AG09309 (cell line): ENCODE data around the gene FMO5.
"Not testable (repeated sequence)": the region's sequence is repeated elsewhere in the genome, so short reads cannot be mapped to it uniquely, and the experiment has no call there.

Experiments used
- DNase-seq: peaks from one replicate; pipeline ENCODE4 v3.0.0-alpha.2; 2010; ENCODE audit warnings: low read depth
- H3K4me3 ChIP-seq: 2 replicates; pipeline ENCODE4 v1.5.1; 2011; ENCODE audit warnings: mild to moderate bottlenecking, low read depth, low read length, moderate library complexity; ENCODE audit not compliant: control insufficient read depth
- TF ChIP-seq, protein P1 (sequence below): IDR thresholded peaks from 2 replicates; pipeline ENCODE4 v1.5.1; 2011; ENCODE audit warnings: mild to moderate bottlenecking, low read depth, low read length, inconsistent platforms; ENCODE audit not compliant: insufficient read depth, control insufficient read depth; ENCODE audit errors: missing control alignments

The FMO5 gene

DNA sequence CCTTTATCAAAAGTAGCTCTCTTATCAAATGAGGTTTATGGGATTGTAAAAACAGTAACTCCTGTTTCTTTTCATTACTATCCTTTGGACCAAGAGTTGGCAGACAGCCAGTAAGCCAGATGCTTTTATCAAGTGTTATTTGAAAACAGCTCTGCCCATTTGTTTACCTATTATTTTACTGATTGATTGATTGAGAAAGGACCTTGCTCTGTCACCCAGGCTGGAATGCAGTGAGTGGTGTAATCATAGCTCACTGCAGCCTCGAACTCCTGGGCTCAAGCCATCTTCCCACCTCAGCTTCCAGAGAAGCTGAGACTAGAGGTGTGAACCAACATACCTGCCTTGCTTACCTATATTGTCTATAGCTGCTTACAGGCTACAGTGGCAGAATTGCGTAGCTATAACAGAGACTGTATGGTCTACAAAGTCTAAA, 56.5 kb downstream of the FMO5 start:
- no peak for DNase-seq
- TF ChIP-seq, protein P1, sequence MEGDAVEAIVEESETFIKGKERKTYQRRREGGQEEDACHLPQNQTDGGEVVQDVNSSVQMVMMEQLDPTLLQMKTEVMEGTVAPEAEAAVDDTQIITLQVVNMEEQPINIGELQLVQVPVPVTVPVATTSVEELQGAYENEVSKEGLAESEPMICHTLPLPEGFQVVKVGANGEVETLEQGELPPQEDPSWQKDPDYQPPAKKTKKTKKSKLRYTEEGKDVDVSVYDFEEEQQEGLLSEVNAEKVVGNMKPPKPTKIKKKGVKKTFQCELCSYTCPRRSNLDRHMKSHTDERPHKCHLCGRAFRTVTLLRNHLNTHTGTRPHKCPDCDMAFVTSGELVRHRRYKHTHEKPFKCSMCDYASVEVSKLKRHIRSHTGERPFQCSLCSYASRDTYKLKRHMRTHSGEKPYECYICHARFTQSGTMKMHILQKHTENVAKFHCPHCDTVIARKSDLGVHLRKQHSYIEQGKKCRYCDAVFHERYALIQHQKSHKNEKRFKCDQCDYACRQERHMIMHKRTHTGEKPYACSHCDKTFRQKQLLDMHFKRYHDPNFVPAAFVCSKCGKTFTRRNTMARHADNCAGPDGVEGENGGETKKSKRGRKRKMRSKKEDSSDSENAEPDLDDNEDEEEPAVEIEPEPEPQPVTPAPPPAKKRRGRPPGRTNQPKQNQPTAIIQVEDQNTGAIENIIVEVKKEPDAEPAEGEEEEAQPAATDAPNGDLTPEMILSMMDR, result no peak
- no peak overlapping the region for H3K4me3 ChIP-seq

DNA sequence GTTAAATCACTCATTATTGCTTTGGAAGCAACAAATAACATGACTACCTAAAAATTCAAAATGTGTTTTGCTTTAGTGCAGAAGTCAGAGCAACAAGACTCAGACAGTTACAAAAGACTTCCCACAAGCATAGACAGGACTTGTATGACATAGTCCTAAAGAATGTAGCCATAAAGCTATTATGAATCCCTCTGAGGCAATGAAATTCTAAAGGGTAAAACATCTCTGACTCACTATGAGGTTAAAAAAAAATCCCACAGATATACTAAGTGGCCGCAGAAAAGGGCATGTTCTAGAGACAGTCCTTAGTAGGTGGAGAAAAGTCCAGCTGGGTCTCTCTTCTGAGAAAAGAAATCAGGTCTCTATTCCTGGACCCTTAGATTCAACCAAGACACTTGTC, 57.8 kb downstream of the FMO5 start:
- DNase-seq, result peak; percentile 95
- TF ChIP-seq, protein P1, result no peak
- no peak overlapping the region for H3K4me3 ChIP-seq

DNA sequence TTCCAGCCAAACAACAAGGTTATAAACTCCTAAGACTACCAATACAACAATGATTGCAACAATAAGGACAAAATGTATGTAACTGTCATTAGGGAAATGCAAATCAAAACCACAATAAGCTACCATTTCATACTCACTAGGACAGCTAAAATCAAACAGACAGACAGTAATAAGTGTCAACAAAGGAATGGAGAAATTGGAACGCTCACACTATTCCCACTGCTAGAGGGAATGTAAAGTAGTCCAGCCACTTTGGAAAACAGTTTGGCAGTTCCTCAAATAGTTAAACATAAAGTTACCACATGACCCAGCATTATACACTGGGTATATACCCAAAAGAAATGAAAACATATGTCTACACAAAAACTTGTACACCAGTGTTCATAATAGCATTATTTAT, 62.1 kb downstream of the FMO5 start:
- no peak for DNase-seq
- H3K4me3 ChIP-seq, result no peak overlapping the region
- TF ChIP-seq, protein P1, result no peak

DNA sequence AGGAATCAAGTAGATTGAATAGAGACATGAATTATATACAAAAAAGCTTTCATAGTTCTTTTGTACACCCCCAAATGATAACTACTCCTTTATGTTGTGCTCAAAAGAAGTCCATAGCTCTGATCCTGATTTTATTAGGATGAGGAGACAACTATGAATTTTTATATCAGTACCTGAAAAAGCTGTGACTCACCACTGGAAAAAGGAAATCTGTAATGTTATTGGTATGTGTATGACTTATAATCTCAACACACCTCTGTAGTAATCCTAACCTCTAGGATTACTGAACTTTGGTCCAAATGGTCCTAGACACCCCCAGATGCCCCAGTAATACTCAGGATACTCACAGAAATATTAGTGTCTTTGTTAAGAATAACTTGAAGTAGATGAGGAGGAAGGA, 63.0 kb downstream of the FMO5 start:
- DNase-seq, result no peak
- no peak overlapping the region for H3K4me3 ChIP-seq
- TF ChIP-seq, protein P1, result no peak

DNA sequence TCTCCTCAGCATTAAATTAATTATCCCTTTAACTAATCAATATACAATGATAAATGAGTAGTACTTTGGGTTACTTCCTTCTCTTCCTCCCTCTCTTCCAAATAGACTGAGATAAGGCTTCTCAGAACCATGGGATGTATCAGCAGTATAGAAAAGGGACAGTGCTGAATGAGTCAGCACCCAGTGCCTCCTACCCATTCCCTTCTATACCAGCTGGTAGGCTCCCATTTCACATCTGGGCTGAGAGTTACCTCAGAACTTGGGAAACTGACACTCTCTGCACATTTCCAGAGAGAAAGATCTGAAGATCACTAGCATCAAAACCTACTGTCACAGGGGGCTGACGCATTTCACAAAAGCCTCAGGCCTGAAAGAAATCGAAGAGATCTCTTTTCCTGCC, 68.0 kb downstream of the FMO5 start:
- DNase-seq, H3K4me3 ChIP-seq: not testable (repeated sequence)

DNA sequence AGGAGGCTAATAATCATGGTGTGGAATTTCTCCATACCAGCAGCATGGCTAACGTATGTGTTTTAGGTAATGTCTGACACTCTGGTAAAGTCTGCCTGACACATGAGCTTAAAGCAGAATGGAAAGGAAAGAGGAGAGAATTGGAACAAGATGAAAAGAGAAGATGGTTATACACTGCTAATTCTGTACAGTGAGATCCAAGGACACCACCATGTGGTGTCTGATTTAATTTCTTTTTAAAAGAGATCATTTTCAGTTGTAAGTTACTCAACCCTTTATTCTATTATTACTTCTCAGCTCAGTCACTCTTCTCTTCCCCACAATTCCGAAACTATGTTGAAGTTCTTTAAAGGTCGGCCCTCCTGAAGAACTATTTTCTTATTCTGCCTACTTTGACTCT, 68.5 kb downstream of the FMO5 start:
- no peak for DNase-seq
- TF ChIP-seq, protein P1, result no peak

DNA sequence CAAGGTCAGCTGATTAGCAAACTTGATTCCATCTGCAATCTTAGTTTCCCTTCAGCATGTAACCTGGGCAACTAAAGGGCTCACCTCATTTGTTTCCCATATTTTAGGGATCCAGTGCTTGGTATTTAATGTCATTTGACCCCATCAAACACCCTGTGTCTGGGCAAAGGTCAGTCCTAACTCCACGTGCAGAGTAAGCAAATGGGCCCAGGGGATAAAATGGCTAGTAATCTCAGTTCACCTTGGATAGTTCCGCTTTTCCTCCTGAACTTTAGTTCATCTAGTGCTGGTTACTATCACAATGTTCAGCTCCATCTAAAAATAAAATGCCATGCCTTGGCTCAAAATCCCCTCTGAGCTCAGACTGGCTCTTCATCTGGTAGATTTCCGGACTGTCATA, 72.4 kb downstream of the FMO5 start:
- TF ChIP-seq, protein P1, result no peak
- no peak overlapping the region for H3K4me3 ChIP-seq
- DNase-seq, result no peak

More for the DNA sequence above, 68.5 kb downstream of the FMO5 start:
- H3K4me3 ChIP-seq, result no peak overlapping the region
